ENCODE data around the gene MKS1.

GRCh38 chr17:58196610-58197009 is 22.4 kb downstream of the MKS1 start:
- TF ChIP-seq CTCF (IDR thresholded peaks at IDR 0.05): no peak
- no peak for TF ChIP-seq POLR2A (IDR thresholded peaks at IDR 0.05)
